Loucy (cell line): ENCODE data around the gene KANSL1.

Experiments
- EZH2phosphoT487 ChIP-seq: fragments of 200-600 bp; IDR thresholded peaks from 2 replicates; pipeline ENCODE4 v1.6.1; 2018; ENCODE audit warnings: antibody characterized with exemption, mild to moderate bottlenecking, moderate library complexity, borderline replicate concordance
- TF ChIP-seq, protein P1 (sequence below): fragments of 200-600 bp; sonication (generic); conservative IDR thresholded peaks from 2 replicates; pipeline ENCODE4 v1.5.1; 2014; ENCODE audit warnings: mild to moderate bottlenecking, antibody characterized with exemption, low read length

DNA sequence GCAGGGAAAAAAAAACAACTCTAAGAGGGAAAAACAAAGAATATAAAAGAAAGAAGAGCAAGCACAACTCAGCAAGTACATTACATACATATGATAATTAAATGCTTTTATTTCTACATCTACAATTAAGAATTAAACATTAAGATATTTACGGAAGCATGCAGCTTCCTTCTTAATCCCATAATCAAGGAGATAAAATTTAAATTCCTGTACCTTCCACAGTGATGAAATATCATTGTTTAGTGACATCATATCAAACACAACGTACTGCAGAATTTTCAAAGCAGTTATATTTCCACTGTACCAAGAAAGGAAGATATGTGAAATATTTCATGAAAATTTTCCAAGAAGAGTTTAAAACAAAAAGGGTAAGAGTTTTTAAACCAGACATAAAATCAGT, 26.0 kb downstream of the KANSL1 start:
- TF ChIP-seq, protein P1, sequence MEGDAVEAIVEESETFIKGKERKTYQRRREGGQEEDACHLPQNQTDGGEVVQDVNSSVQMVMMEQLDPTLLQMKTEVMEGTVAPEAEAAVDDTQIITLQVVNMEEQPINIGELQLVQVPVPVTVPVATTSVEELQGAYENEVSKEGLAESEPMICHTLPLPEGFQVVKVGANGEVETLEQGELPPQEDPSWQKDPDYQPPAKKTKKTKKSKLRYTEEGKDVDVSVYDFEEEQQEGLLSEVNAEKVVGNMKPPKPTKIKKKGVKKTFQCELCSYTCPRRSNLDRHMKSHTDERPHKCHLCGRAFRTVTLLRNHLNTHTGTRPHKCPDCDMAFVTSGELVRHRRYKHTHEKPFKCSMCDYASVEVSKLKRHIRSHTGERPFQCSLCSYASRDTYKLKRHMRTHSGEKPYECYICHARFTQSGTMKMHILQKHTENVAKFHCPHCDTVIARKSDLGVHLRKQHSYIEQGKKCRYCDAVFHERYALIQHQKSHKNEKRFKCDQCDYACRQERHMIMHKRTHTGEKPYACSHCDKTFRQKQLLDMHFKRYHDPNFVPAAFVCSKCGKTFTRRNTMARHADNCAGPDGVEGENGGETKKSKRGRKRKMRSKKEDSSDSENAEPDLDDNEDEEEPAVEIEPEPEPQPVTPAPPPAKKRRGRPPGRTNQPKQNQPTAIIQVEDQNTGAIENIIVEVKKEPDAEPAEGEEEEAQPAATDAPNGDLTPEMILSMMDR, result no peak
- TF ChIP-seq EZH2phosphoT487, result no peak
